Endothelial cell of umbilical vein (primary cell): ENCODE data around the gene FAM9B. TPM values are rescaled to one million over a fixed set of nuclear protein-coding genes. Genes with fewer than 3 reads are reported as not detected.
"Not testable (repeated sequence)": the region's sequence is repeated elsewhere in the genome, so short reads cannot be mapped to it uniquely, and the experiment has no call there.

Experiments
- BruUV-seq: library from RNA; stranded (reverse); fragments of 400-500 nt; replicated peaks from 2 replicates; lab custom pipeline; 2021; lab: Mats Ljungman, UMichigan
- CTCF ChIA-PET: fragments of 300-600, 350-600 bp; sonication (Branson Sonifier 250); formaldehyde crosslinking; loops from one replicate; lab custom pipeline; 2021; ENCODE audit warnings: antibody characterized with exemption, inconsistent platforms; lab: Charles Lee
- POLR2A ChIA-PET: fragments of 300-600, 350-600 bp; sonication (Branson Sonifier 250); formaldehyde crosslinking; loops from one replicate; lab custom pipeline; 2021; ENCODE audit warnings: antibody characterized with exemption, inconsistent platforms; lab: Charles Lee
- DNase-seq: peaks from one replicate; pipeline ENCODE4 v3.0.0-alpha.2; 2011; ENCODE audit warnings: low read depth, low spot score
- FAIRE-seq: peaks from 2 replicates; lab custom pipeline; 2011; peaks lifted over from hg19 to GRCh38; lab: Jason Lieb, UNC
- H2AFZ ChIP-seq: 2 replicates; pipeline ENCODE4 v1.6.0; 2012; ENCODE audit warnings: low read depth, low read length, control low read depth, inconsistent platforms
- H3K27ac ChIP-seq: 2 replicates; pipeline ENCODE4 v1.5.1; 2011; ENCODE audit warnings: low read depth, mild to moderate bottlenecking, control low read depth, low read length, moderate library complexity; ENCODE audit not compliant: insufficient read depth
- H3K27me3 ChIP-seq, 2 experiments: 2 replicates each; pipeline versions ENCODE4 v1.6.0 to v1.6.1; 2011; ENCODE audit warnings: low read length in 2 of 2, mixed read lengths in 1 of 2; ENCODE audit not compliant: control insufficient read depth in 2 of 2, insufficient read depth in 2 of 2
- H3K36me3 ChIP-seq, 2 experiments: 2 replicates in 1 of 2; 3 replicates in 1 of 2; pipeline ENCODE4 v1.5.1; 2011; ENCODE audit warnings: low read length in 2 of 2, mild to moderate bottlenecking in 1 of 2, moderate library complexity in 1 of 2; ENCODE audit not compliant: control insufficient read depth in 2 of 2, insufficient read depth in 2 of 2; ENCODE audit errors: extremely low read depth in 1 of 2
- H3K4me1 ChIP-seq: 3 replicates; pipeline ENCODE4 v1.5.1; 2011; ENCODE audit warnings: mild to moderate bottlenecking, low read length; ENCODE audit not compliant: control insufficient read depth, insufficient read depth; ENCODE audit errors: extremely low read depth
- H3K4me2 ChIP-seq: 2 replicates; pipeline ENCODE4 v1.6.1; 2011; ENCODE audit warnings: low read length, control low read depth, mixed read lengths; ENCODE audit not compliant: insufficient read depth
- H3K4me3 ChIP-seq, 3 experiments: fragments of 200-600 bp in 1 of 3; sonication (generic), shearing (Covaris generic) in 1 of 3; replicated peaks in 1 of 3; 2 replicates each; pipeline ENCODE4 v1.5.1; 2011 to 2016; ENCODE audit warnings: control low read depth in 3 of 3, low read length in 3 of 3, mild to moderate bottlenecking in 2 of 3, inconsistent platforms in 1 of 3, low read depth in 1 of 3, moderate library complexity in 1 of 3; ENCODE audit not compliant: insufficient read depth in 1 of 3
- H3K79me2 ChIP-seq: 2 replicates; pipeline ENCODE4 v1.6.0; 2012; ENCODE audit warnings: low read length, inconsistent platforms; ENCODE audit not compliant: control insufficient read depth, insufficient read depth
- H3K9ac ChIP-seq: replicated peaks from 2 replicates; pipeline ENCODE3; 2011; ENCODE audit warnings: low read length, control low read depth; ENCODE audit not compliant: insufficient read depth; ENCODE audit errors: extremely low read depth
- H3K9me1 ChIP-seq: replicated peaks from 3 replicates; pipeline ENCODE4 v1.6.0; 2011; ENCODE audit warnings: mild to moderate bottlenecking, low read length; ENCODE audit not compliant: control insufficient read depth, insufficient read depth; ENCODE audit errors: extremely low read depth
- H3K9me3 ChIP-seq: replicated peaks from 2 replicates; pipeline ENCODE4 v1.5.1; 2012; ENCODE audit warnings: low read length, inconsistent platforms; ENCODE audit not compliant: control insufficient read depth, insufficient read depth
- H4K20me1 ChIP-seq: replicated peaks from 2 replicates; pipeline ENCODE3; 2011; ENCODE audit warnings: mild to moderate bottlenecking, low read length; ENCODE audit not compliant: control insufficient read depth, insufficient read depth; ENCODE audit errors: extremely low read depth
- GATA2 ChIP-seq: IDR thresholded peaks from 2 replicates; pipeline ENCODE4 v1.7.0; 2011; ENCODE audit warnings: low read depth, mild to moderate bottlenecking, moderate library complexity, mixed read lengths, low read length; ENCODE audit not compliant: insufficient read length, insufficient read depth
- JUN ChIP-seq: IDR thresholded peaks from 2 replicates; pipeline ENCODE4 v1.6.1; 2011; ENCODE audit warnings: borderline replicate concordance, low read depth; ENCODE audit not compliant: insufficient read length, insufficient read depth
- MYC ChIP-seq: IDR thresholded peaks from one replicate; pipeline ENCODE4 v1.6.1; 2011; ENCODE audit warnings: mild to moderate bottlenecking, low read depth, low read length
- POLR2A ChIP-seq: IDR thresholded peaks from 2 replicates; pipeline ENCODE4 v1.6.1; 2012; ENCODE audit warnings: low read depth, mild to moderate bottlenecking, control low read depth, low read length
- POLR2AphosphoS5 ChIP-seq: IDR thresholded peaks from 2 replicates; pipeline ENCODE4 v1.6.1; 2012; ENCODE audit warnings: low read depth, mild to moderate bottlenecking, control low read depth, low read length, moderate library complexity; ENCODE audit not compliant: insufficient read depth
- dilution Hi-C: fragments of 300-500 bp; cut with MboI; formaldehyde crosslinking; loops from one replicate; pipeline ENCODE4 v1.15.0; 2019; ENCODE audit warnings: low sequenced_read_pairs; ENCODE audit not compliant: extremely low pct_ligation_motif_present
- intact Hi-C: fragments of 100-400 bp; cut with micrococcal nuclease; formaldehyde crosslinking; loops from one replicate; pipeline ENCODE4 v1.10.0; 2022
- polyA plus RNA-seq, 4 experiments: library from polyadenylated mRNA; depleted of rRNA in 3 of 4; stranded (reverse) in 3 of 4; unstranded in 1 of 4; fragments of >200 nt; gene quantifications; 2 replicates each; pipeline versions ENCODE4 v1.2.1 to v1.2.3, GENCODE V29; 2011 to 2012; ENCODE audit warnings: missing spikeins in 1 of 4
- total RNA-seq: library from RNA; stranded (reverse); gene quantifications from 2 replicates; pipeline ENCODE4 v1.2.3, GENCODE V29; 2021
- TF ChIP-seq, protein P1 (sequence below), 2 donors: IDR thresholded peaks; 1 replicate in 1 of 2; 2 replicates in 1 of 2; pipeline ENCODE4 v1.5.1; 2011; ENCODE audit warnings: low read length in 2 of 2, mild to moderate bottlenecking in 2 of 2, moderate library complexity in 2 of 2, control low read depth in 1 of 2, inconsistent platforms in 1 of 2, low read depth in 1 of 2; ENCODE audit not compliant: insufficient read depth in 1 of 2; ENCODE audit errors: extremely low read depth in 1 of 2
- TF ChIP-seq, protein P2 (sequence below): IDR thresholded peaks from 2 replicates; pipeline ENCODE4 v1.6.1; 2011; ENCODE audit not compliant: insufficient read depth, insufficient read length

FAM9B gene
- total and polyA plus RNA-seq, 2 donors (not counting 3 experiments of a cell fraction or from before 2014, with no cell fraction given): not detected

DNA sequence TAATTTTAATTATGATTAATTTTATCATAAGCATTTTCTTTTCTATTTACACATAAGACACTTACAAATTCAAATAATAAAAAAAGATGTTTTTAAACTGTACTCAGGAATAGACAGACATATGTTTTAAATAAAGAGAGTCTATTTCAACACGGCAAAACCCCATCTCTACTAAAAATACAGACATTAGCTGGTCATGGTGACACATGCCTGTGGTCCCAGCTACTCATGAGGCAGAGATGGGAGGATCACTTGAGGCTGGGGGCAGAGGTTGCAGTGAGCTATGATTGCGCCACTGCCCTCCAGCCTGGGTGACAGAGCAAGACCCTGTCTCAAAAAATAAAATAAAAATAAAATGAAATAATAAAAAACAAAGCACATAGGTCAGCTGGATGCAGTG is 14.8 kb downstream of the FAM9B start:
- BruUV-seq: no TSS peak
- no peak for TF ChIP-seq JUN
- no peak for TF ChIP-seq GATA2
- no peak for TF ChIP-seq MYC
- no peak for TF ChIP-seq POLR2A
- TF ChIP-seq, protein P1, sequence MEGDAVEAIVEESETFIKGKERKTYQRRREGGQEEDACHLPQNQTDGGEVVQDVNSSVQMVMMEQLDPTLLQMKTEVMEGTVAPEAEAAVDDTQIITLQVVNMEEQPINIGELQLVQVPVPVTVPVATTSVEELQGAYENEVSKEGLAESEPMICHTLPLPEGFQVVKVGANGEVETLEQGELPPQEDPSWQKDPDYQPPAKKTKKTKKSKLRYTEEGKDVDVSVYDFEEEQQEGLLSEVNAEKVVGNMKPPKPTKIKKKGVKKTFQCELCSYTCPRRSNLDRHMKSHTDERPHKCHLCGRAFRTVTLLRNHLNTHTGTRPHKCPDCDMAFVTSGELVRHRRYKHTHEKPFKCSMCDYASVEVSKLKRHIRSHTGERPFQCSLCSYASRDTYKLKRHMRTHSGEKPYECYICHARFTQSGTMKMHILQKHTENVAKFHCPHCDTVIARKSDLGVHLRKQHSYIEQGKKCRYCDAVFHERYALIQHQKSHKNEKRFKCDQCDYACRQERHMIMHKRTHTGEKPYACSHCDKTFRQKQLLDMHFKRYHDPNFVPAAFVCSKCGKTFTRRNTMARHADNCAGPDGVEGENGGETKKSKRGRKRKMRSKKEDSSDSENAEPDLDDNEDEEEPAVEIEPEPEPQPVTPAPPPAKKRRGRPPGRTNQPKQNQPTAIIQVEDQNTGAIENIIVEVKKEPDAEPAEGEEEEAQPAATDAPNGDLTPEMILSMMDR (IDR thresholded peaks at IDR 0.05; ENCODE audit: extremely low read depth in 1 of 2, insufficient read depth in 1 of 2, low read depth in 1 of 2, low read length in 2 of 2): no peak
- TF ChIP-seq, protein P2, sequence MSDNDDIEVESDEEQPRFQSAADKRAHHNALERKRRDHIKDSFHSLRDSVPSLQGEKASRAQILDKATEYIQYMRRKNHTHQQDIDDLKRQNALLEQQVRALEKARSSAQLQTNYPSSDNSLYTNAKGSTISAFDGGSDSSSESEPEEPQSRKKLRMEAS: no peak
- no peak for TF ChIP-seq POLR2AphosphoS5
- H3K27me3 ChIP-seq: no peaks in the 10 kb centered on the region
- no peaks in the 10 kb centered on the region for H3K9me3 ChIP-seq
- DNase-seq: no peak
- intact Hi-C loops (no loop called here), dilution Hi-C loops (no loop called here)
- FAIRE-seq: no peak
- ChIA-PET CTCF (no interaction called here), POLR2A (no interaction called here)
- no peaks in the 10 kb centered on the region for H3K36me3 ChIP-seq
- no peaks in the 10 kb centered on the region for H4K20me1 ChIP-seq
- no peaks in the 10 kb centered on the region for H3K4me1 ChIP-seq
- H2AFZ ChIP-seq: no peak overlapping the region
- H3K4me3 ChIP-seq: no peak overlapping the region
- H3K27ac ChIP-seq: no peak overlapping the region
- no peak overlapping the region for H3K9ac ChIP-seq
- no peak overlapping the region for H3K4me2 ChIP-seq
- H3K9me1 ChIP-seq: no peaks in the 10 kb centered on the region
- H3K79me2 ChIP-seq: no peaks in the 10 kb centered on the region

DNA sequence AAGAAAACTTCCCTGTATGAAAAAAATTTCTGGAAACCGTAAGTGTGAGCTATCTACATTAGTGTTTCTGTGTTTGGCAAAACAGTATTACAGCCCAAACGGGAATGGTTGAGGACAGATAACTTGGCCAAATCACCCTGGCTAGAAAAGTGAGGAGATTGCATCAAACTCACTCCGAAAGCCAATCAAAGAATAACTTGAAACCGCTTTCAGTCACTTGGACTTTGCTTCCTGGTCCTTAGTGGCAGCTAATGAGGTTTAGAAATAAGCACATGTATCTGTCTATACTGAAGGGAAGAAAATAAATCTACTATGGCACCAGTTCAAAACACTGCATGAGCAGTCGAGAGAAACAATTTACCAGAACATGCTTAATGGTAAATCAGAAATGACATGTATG is 15.6 kb downstream of the FAM9B start:
- H3K36me3 ChIP-seq, H3K9me1 ChIP-seq, H3K9ac ChIP-seq, H4K20me1 ChIP-seq, DNase-seq, CTCF ChIA-PET, H3K27ac ChIP-seq, H2AFZ ChIP-seq, intact Hi-C loops, H3K4me3 ChIP-seq, FAIRE-seq, H3K4me2 ChIP-seq, POLR2A ChIA-PET, H3K4me1 ChIP-seq, dilution Hi-C loops, H3K9me3 ChIP-seq, H3K27me3 ChIP-seq, H3K79me2 ChIP-seq, BruUV-seq: not testable (repeated sequence)
